Muscle of back (tissue), 13 donors: ENCODE measurements around the gene CD247. TPM values are rescaled to one million over a fixed set of nuclear protein-coding genes. Genes with fewer than 3 reads are reported as not detected.
A peak's percentile ranks its signal among the peaks of the same experiment; 100 is the strongest.
"Not testable (repeated sequence)": the region's sequence is repeated elsewhere in the genome, so short reads cannot be mapped to it uniquely, and the experiment has no call there.

Experiments
- DNase-seq, 3 donors: peaks; one replicate each; pipeline versions ENCODE4 v3.0.0 to v3.0.0-alpha.2; 2013
- long read RNA-seq, 9 donors: transcript quantifications; one replicate each; lab custom pipeline, GENCODE V29; 2026
- polyA plus RNA-seq, 10 donors: library from polyadenylated mRNA; unstranded; fragments of 120-200 nt; gene quantifications; one replicate each; pipeline ENCODE4 v1.2.1, GENCODE V29; 2013; ENCODE audit not compliant: insufficient read length in 10 of 10

CD247 gene
- polyA plus RNA-seq, result 1 to 10 TPM in 3 of 10 donors, under 1 TPM in 7; 0.19 to 9.7 (median 0.52) TPM
- long read RNA-seq, donor 1, result 0 reads
- long read RNA-seq, donor 2, result 0 reads
- long read RNA-seq, donor 3, result 0 reads
- long read RNA-seq, donor 4, result 0 reads
- long read RNA-seq, donor 5, result 0 reads
- long read RNA-seq, donor 6, result 0 reads
- long read RNA-seq, donor 7, result 0 reads
- long read RNA-seq, donor 8, result 0 reads
- long read RNA-seq, donor 9, result 0 reads

- DNase-seq, result no peak
Measured at GRCh38 chr1:167518331-167518700, at the start of gene CD247. Gene CD247 (minus strand): TSS chr1:167518529. CDS start chr1:167518465, 64 bp downstream.

GRCh38 chr1:167567663-167568062 lies 49.3 kb upstream of the CD247 start:
- no peak for DNase-seq

- no peak for DNase-seq
Measured at GRCh38 chr1:167566766-167567165, 48.4 kb upstream of the CD247 start.

GRCh38 chr1:167565922-167566321 lies 47.6 kb upstream of the CD247 start:
- DNase-seq, result no peak

GRCh38 chr1:167564612-167565270 lies 46.4 kb upstream of the CD247 start:
- DNase-seq, result no peak

GRCh38 chr1:167563579-167564246 lies 45.4 kb upstream of the CD247 start:
- peak in 1 of 3 donors; percentile 31 for DNase-seq

GRCh38 chr1:167562702-167563101 lies 44.4 kb upstream of the CD247 start:
- DNase-seq, result no peak

GRCh38 chr1:167561753-167562152 lies 43.4 kb upstream of the CD247 start:
- DNase-seq, result no peak

GRCh38 chr1:167555971-167556714 lies 37.8 kb upstream of the CD247 start:
- peak; percentile 43 to 74 (median 60) for DNase-seq

- not testable (repeated sequence) for DNase-seq
Measured at GRCh38 chr1:167555072-167555471, 36.7 kb upstream of the CD247 start.

GRCh38 chr1:167554028-167554779 lies 35.9 kb upstream of the CD247 start:
- no peak for DNase-seq

GRCh38 chr1:167553136-167554027 lies 35.1 kb upstream of the CD247 start, which contains the start of gene CREG1:
Gene CREG1 (minus strand): TSS chr1:167553762.
- DNase-seq, result peak; percentile 88 to 97 (median 92)

- DNase-seq, result no peak
Measured at GRCh38 chr1:167551362-167551761, 33.0 kb upstream of the CD247 start.

- no peak for DNase-seq
Measured at GRCh38 chr1:167548059-167548932, 30.0 kb upstream of the CD247 start.

GRCh38 chr1:167546935-167547334 lies 28.6 kb upstream of the CD247 start:
- DNase-seq, result no peak

- DNase-seq, result no peak
Measured at GRCh38 chr1:167545349-167545748, 27.0 kb upstream of the CD247 start.

- DNase-seq, result no peak
Measured at GRCh38 chr1:167544447-167545093, 26.2 kb upstream of the CD247 start.

GRCh38 chr1:167543199-167543990 lies 25.1 kb upstream of the CD247 start:
- no peak for DNase-seq
